ENCODE results near the gene DIP2B. TPM values are rescaled to one million over a fixed set of nuclear protein-coding genes. Genes with fewer than 3 reads are reported as not detected.
"Not testable (repeated sequence)": the region's sequence is repeated elsewhere in the genome, so short reads cannot be mapped to it uniquely, and the experiment has no call there.

DIP2B gene, protein sequence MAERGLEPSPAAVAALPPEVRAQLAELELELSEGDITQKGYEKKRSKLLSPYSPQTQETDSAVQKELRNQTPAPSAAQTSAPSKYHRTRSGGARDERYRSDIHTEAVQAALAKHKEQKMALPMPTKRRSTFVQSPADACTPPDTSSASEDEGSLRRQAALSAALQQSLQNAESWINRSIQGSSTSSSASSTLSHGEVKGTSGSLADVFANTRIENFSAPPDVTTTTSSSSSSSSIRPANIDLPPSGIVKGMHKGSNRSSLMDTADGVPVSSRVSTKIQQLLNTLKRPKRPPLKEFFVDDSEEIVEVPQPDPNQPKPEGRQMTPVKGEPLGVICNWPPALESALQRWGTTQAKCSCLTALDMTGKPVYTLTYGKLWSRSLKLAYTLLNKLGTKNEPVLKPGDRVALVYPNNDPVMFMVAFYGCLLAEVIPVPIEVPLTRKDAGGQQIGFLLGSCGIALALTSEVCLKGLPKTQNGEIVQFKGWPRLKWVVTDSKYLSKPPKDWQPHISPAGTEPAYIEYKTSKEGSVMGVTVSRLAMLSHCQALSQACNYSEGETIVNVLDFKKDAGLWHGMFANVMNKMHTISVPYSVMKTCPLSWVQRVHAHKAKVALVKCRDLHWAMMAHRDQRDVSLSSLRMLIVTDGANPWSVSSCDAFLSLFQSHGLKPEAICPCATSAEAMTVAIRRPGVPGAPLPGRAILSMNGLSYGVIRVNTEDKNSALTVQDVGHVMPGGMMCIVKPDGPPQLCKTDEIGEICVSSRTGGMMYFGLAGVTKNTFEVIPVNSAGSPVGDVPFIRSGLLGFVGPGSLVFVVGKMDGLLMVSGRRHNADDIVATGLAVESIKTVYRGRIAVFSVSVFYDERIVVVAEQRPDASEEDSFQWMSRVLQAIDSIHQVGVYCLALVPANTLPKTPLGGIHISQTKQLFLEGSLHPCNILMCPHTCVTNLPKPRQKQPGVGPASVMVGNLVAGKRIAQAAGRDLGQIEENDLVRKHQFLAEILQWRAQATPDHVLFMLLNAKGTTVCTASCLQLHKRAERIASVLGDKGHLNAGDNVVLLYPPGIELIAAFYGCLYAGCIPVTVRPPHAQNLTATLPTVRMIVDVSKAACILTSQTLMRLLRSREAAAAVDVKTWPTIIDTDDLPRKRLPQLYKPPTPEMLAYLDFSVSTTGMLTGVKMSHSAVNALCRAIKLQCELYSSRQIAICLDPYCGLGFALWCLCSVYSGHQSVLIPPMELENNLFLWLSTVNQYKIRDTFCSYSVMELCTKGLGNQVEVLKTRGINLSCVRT (N-terminal part only)
- total RNA-seq: 32.6 TPM

DNA sequence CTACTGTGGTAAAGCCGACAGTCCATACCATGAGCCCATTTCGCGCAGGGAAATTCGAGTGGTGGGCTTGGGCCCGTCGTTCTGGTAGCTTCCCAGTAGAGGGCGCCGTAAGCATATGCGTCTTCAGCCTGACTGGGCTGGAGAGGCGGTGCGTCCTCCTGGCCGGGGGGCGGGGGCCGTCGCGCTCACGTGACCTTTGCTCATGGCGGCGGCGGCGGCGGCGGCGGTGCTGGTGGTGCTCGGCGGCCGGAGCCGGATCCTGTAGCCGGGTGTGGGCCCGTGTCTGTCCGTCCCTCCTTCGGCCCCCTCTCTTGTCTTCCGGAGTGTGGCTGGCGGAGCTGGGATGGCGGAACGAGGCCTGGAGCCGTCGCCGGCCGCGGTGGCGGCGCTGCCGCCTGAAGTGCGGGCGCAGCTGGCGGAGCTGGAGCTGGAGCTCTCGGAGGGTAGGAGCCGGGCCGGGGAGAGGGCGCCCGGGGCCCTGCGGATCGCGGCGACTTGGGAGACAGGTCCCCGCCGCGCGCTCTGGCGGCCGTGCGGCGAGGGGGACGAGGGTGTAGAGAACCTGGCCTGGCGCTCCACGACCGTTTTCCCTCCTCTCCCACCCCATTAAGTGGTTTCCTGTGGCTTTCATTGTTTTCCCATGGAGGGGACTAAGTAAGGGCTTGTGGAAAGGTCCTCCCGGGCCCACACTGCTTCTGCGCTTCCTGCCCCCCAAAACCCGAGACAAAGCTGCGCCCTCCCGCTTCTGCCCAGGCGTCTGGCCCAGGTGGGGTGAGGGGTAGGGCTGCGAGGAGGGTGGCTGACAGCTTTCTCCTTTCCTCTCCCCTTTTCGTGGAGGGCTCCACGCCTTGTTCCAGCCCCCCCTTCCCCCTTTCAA is at the start of gene DIP2B:
TSS of gene DIP2B (plus strand) at position 188 of the 877 bp plus-strand sequence. CDS start at position 344, 156 bp downstream.
- peak; percentile 79 to 94 (median 92) for DNase-seq (ENCODE audit: low read depth in 2 of 3, low spot score in 2 of 3)

DNA sequence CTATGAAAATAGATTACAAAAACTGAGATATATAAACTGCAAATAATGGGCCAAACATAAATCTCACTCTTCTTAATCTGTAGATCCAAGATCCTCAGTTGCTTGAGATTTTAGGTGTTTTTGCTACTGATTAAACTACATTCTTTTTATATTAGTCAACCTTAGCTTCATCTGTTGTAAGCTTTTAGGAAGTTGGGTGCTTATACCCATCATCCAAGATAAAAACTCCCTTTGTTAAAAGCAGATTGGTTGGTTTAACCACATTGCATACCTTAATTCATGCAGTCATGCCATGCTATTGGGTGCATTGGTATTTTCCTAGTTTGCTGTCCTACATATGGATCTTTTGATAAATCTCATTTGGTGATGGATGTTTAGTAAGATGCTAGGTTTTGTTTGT is 46.2 kb upstream of the DIP2B start:
- no peak for DNase-seq (ENCODE audit: low read depth in 2 of 3, low spot score in 2 of 3)

- DNase-seq (ENCODE audit: low read depth in 2 of 3, low spot score in 2 of 3): no peak
These were observed 37.3 kb upstream of the DIP2B start for GRCh38 chr12:50467439-50467838.

DNA sequence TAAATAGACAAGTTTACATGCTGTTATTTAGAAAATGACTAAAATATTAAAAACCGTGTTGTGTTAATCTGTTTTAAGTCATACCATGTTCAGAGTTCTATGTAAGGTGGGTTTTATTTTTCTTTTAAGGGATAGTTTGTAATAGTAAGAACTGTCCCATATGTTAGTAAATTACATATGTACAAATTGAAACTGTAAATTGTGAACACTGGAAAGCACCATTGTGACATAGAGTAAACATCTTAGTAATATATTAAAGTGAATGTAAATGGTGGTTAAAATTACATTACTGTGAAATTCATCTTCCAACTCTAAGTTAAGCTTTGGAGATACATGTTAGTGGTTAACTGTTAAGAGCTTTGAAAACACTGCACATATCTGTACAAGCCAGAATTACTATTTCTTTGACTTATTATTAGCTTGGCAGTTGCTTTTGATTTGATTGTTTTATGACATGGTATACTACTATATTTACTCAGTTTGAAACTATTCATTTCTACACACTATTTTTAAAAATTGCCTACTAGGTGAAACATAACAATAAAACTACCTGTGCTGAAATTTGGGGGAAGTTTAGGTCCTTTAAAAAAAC is 27.4 kb upstream of the DIP2B start:
- DNase-seq (ENCODE audit: low read depth in 2 of 3, low spot score in 2 of 3): no peak

GRCh38 chr12:50482571-50482970 is 22.2 kb upstream of the DIP2B start:
- DNase-seq (ENCODE audit: low read depth in 2 of 3, low spot score in 2 of 3): no peak

DNA sequence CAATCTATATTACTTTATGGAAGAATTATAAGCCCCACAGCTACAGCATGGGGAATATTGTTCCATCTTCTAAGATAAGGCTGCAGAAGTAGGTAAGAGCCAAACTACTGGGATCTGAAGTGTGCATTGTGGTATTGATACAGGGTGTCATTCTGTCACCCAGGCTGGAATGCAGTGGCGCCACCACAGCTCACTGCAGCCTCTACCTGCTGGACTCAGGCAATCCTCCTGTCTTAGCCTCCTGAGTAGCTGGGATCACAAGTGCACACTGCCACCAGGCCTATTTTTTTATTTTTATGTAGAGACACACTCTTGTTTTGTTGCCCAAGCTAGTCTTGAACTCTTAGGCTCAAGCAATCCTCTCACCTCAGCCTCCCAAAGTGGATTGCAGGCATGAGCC is 21.3 kb upstream of the DIP2B start:
- no peak for DNase-seq (ENCODE audit: low read depth in 2 of 3, low spot score in 2 of 3)

GRCh38 chr12:50488801-50489200 is 16.0 kb upstream of the DIP2B start:
- no peak for DNase-seq (ENCODE audit: low read depth in 2 of 3, low spot score in 2 of 3)

GRCh38 chr12:50498119-50498518 is 6.7 kb upstream of the DIP2B start:
- not testable (repeated sequence) for DNase-seq (ENCODE audit: low read depth in 2 of 3, low spot score in 2 of 3)

DNA sequence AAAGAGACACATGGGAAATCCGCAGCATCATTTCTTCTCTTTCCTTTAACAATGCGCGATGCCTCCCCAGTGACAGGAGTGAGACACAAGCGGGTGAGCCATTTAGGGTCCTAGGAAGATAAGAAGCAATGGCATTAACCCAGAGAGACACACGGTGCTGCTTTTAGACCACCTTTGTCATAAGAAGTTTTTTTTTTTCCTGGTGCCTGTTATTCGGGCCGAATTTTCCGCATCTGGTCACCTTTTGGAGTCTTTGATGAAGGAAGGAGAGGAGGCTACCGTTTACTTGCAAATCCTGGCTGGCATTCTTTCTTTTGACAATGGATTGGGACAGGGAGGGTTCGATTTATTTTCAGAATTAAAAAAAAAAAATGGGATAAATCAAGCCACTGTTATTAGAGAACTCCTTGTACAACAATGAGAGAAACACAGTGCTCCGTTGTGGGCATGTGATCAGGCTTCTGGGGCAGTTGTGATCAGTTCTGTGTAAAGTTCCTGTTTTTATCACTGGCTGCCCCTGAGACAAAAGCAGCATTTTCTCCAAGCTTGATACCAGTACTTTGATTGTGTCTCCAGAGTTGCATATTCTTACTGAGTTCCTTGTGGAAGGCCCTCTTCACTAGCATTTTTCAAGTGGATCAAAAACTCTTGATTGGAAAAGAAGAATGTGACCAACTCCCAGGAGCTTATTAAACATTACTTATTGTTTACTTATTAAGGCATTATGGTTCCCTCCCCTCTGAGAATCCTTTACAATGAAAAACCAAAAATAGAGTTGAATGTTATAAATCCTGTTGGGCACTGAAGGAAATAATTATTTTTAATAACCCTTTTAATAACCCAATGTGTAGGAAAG is 1.1 kb downstream of the DIP2B start:
- DNase-seq (ENCODE audit: low read depth in 2 of 3, low spot score in 2 of 3): peak in 2 of 3 donors; percentile 45 to 61

GRCh38 chr12:50506753-50507473 is 2.1 kb downstream of the DIP2B start:
- no peak for DNase-seq (ENCODE audit: low read depth in 2 of 3, low spot score in 2 of 3)

GRCh38 chr12:50507474-50507838 is 2.7 kb downstream of the DIP2B start:
- no peak for DNase-seq (ENCODE audit: low read depth in 2 of 3, low spot score in 2 of 3)

GRCh38 chr12:50507930-50508329 is 3.1 kb downstream of the DIP2B start:
- no peak for DNase-seq (ENCODE audit: low read depth in 2 of 3, low spot score in 2 of 3)

- DNase-seq (ENCODE audit: low read depth in 2 of 3, low spot score in 2 of 3): no peak
These were observed 3.6 kb downstream of the DIP2B start for GRCh38 chr12:50508414-50508813.

- DNase-seq (ENCODE audit: low read depth in 2 of 3, low spot score in 2 of 3): peak in 1 of 3 donors; percentile 57
These were observed 4.3 kb downstream of the DIP2B start for GRCh38 chr12:50508970-50509663.

GRCh38 chr12:50514526-50515276 is 9.9 kb downstream of the DIP2B start:
- DNase-seq (ENCODE audit: low read depth in 2 of 3, low spot score in 2 of 3): no peak

- DNase-seq (ENCODE audit: low read depth in 2 of 3, low spot score in 2 of 3): no peak
These were observed 10.8 kb downstream of the DIP2B start for GRCh38 chr12:50515587-50515986.
